Common myeloid progenitor, CD34-positive (primary cell): ENCODE results near the gene CDK14.
"Not testable (repeated sequence)": the region's sequence is repeated elsewhere in the genome, so short reads cannot be mapped to it uniquely, and the experiment has no call there.

ENCODE experiments used
- CTCF ChIA-PET: fragments of 350-600 bp; sonication (Branson Sonifier 250); formaldehyde crosslinking; loops from one replicate; lab custom pipeline; 2021; ENCODE audit warnings: antibody characterized with exemption; lab: Charles Lee
- POLR2A ChIA-PET: fragments of 350-600 bp; sonication (Branson Sonifier 250); formaldehyde crosslinking; loops from one replicate; lab custom pipeline; 2021; ENCODE audit warnings: antibody characterized with exemption; lab: Charles Lee
- DNase-seq, 3 donors: peaks; one replicate each; pipeline versions ENCODE4 v3.0.0 to v3.0.0-alpha.2; 2013
- H3K27ac ChIP-seq, 2 experiments: 1 replicate in 1 of 2; 2 replicates in 1 of 2; pipeline ENCODE4 v1.7.0; 2013; ENCODE audit warnings: inconsistent platforms in 2 of 2, low read length in 2 of 2, mild to moderate bottlenecking in 2 of 2, low read depth in 1 of 2, moderate library complexity in 1 of 2; ENCODE audit not compliant: severe bottlenecking in 2 of 2, insufficient read depth in 1 of 2, poor library complexity in 1 of 2
- H3K27me3 ChIP-seq, 5 experiments: replicated peaks in 2 of 5; 1 replicate in 3 of 5; 2 replicates in 2 of 5; pipeline versions ENCODE4 v1.6.1 to v1.7.0; 2013; ENCODE audit warnings: low read length in 4 of 5, mild to moderate bottlenecking in 2 of 5, moderate library complexity in 2 of 5, inconsistent platforms in 1 of 5; ENCODE audit not compliant: insufficient read depth in 5 of 5, control insufficient read depth in 4 of 5
- H3K36me3 ChIP-seq, 4 experiments: 1 replicate in 2 of 4; 2 replicates in 2 of 4; pipeline versions ENCODE4 v1.6.1 to v1.7.0; 2013; ENCODE audit warnings: low read length in 3 of 4, control low read depth in 1 of 4, mild to moderate bottlenecking in 1 of 4; ENCODE audit not compliant: control insufficient read depth in 4 of 4, insufficient read depth in 4 of 4
- H3K4me1 ChIP-seq, 4 experiments: 1 replicate in 3 of 4; 2 replicates in 1 of 4; pipeline versions ENCODE4 v1.6.1 to v1.7.1; 2013; ENCODE audit warnings: low read length in 3 of 4, mild to moderate bottlenecking in 3 of 4, control low read depth in 1 of 4, inconsistent platforms in 1 of 4, moderate library complexity in 1 of 4; ENCODE audit not compliant: control insufficient read depth in 4 of 4, insufficient read depth in 4 of 4; ENCODE audit errors: control extremely low read depth in 1 of 4
- H3K4me3 ChIP-seq, 7 experiments: 1 replicate in 4 of 7; 2 replicates in 3 of 7; pipeline versions ENCODE4 v1.5.1 to v1.7.0; 2013; ENCODE audit warnings: mild to moderate bottlenecking in 7 of 7, low read length in 6 of 7, moderate library complexity in 6 of 7, inconsistent platforms in 2 of 7, low read depth in 2 of 7, control low read depth in 1 of 7; ENCODE audit not compliant: insufficient read depth in 4 of 7, control insufficient read depth in 1 of 7; ENCODE audit errors: extremely low read depth in 1 of 7
- H3K9me3 ChIP-seq, 5 experiments: 1 replicate in 4 of 5; 2 replicates in 1 of 5; pipeline versions ENCODE4 v1.6.1 to v1.7.1; 2013; ENCODE audit warnings: low read length in 4 of 5, mild to moderate bottlenecking in 2 of 5, inconsistent platforms in 1 of 5, low read depth in 1 of 5, moderate library complexity in 1 of 5; ENCODE audit not compliant: control insufficient read depth in 4 of 5, insufficient read depth in 2 of 5; ENCODE audit errors: control extremely low read depth in 1 of 5
- WGBS: methylation state at CpG from one replicate; pipeline ENCODE4 v1.1.5; 2013; ENCODE audit not compliant: insufficient coverage; 5-methylcytosine and 5-hydroxymethylcytosine counted together

CDK14 gene

DNA sequence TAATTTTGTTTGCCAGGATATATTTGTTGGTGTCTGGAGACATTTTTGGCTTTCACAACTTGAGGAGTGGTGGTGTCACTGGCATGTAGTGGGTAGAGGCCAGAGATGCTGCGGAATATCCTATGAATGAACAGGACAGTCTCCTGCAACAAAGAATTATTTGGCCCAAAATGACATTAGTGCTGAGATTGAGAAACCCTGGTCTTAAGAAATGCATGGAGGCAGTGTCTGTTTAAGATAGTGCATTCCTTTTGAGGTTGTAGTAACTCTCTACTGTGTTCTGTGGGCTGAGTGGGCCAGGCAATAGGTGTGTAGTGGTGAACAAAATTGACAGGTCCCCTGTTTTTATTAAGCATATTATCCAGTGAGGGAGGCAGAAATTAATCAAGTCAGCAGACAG lies 165.5 kb downstream of the CDK14 start:
- no peak for DNase-seq
- CTCF ChIA-PET = no interaction called here
- WGBS = 100% methylated on average over 1 of the region's 1 CpG
- POLR2A ChIA-PET = no interaction called here
- no peaks in the 10 kb centered on the region for H3K27me3 ChIP-seq
- no peak overlapping the region for H3K27ac ChIP-seq
- no peak overlapping the region for H3K4me3 ChIP-seq
- H3K36me3 ChIP-seq = no peaks in the 10 kb centered on the region
- no peaks in the 10 kb centered on the region for H3K9me3 ChIP-seq
- H3K4me1 ChIP-seq = no peaks in the 10 kb centered on the region

GRCh38 chr7:90763108-90763507 lies 167.0 kb downstream of the CDK14 start:
- Histone ChIP-seq H3K4me3 (no peak overlapping the region), H3K9me3 (no peaks in the 10 kb centered on the region), H3K27ac (no peak overlapping the region), H3K4me1 (no peaks in the 10 kb centered on the region), H3K36me3 (no peaks in the 10 kb centered on the region), H3K27me3 (no peaks in the 10 kb centered on the region)
- POLR2A ChIA-PET = no interaction called here
- no peak for DNase-seq
- CTCF ChIA-PET = no interaction called here
- 97% methylated on average over 5 of the region's 6 CpGs for WGBS

DNA sequence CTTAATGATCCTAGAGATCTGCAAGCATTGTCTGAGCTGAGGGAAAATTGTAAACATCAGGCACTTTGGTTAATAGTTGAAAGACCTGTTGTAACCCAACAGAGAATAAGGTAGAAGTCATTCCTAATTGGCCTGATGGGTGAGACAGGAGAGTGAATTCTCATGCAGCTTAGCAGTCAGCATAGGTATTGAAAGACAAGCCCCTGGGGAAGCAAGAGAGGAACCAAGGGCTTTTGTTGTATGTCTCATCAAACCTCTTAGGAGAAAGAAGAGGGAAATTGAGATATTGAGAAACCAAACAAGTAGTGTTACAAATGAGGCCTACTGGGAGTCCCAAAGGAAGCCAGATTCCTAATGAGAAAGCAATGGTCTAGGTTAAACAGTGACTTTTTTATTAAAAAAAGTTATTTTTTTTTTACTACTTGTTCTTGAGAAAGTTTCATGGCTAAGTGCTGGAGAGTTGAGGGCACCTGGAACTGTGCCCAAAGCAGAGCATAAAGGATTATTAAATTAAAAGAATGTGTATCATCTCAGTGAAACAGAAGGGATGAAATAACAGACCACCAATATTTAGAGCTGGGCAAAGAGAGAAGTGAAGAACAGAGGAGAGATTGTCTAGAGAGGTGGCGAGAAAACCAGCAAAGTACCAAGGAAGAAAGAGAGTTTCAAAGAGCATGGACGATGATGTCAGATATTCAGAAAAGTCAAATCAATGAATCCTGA lies 168.9 kb downstream of the CDK14 start:
- ChIA-PET POLR2A (no interaction called here), CTCF (no interaction called here)
- H3K27me3 ChIP-seq = no peaks in the 10 kb centered on the region
- H3K4me1 ChIP-seq = no peaks in the 10 kb centered on the region
- no peaks in the 10 kb centered on the region for H3K36me3 ChIP-seq
- H3K9me3 ChIP-seq = peaks cover 0 to 2% (median 0%) of the 10 kb centered on the region in 5 experiments
- H3K27ac ChIP-seq = no peak overlapping the region
- no peak for DNase-seq
- WGBS = 100% methylated on average over 1 of the region's 2 CpGs
- H3K4me3 ChIP-seq = no peak overlapping the region

GRCh38 chr7:90766814-90767564 lies 170.9 kb downstream of the CDK14 start:
- ChIA-PET POLR2A (interaction anchor here (0.6 kb wide), 1 partner anchor 158 kb away, joined by 3 read pairs; no protein-coding TSS in a partner anchor), CTCF (no interaction called here)
- no peaks in the 10 kb centered on the region for H3K27me3 ChIP-seq
- H3K36me3 ChIP-seq = no peaks in the 10 kb centered on the region
- no peak for DNase-seq
- peaks cover 0 to 11% (median 7%) of the 10 kb centered on the region in 5 experiments for H3K9me3 ChIP-seq
- 95% methylated on average over 6 of the region's 7 CpGs for WGBS
- H3K4me3 ChIP-seq = no peak overlapping the region
- H3K27ac ChIP-seq = no peak overlapping the region
- no peaks in the 10 kb centered on the region for H3K4me1 ChIP-seq

GRCh38 chr7:90768301-90768700 lies 172.2 kb downstream of the CDK14 start:
- Histone ChIP-seq H3K4me3 (no peak overlapping the region), H3K36me3 (no peaks in the 10 kb centered on the region), H3K9me3 (peaks cover 3 to 15% (median 11%) of the 10 kb centered on the region in 5 experiments), H3K27ac (no peak overlapping the region), H3K4me1 (no peaks in the 10 kb centered on the region), H3K27me3 (no peaks in the 10 kb centered on the region)
- CTCF ChIA-PET = no interaction called here
- 93% methylated on average over 3 of the region's 6 CpGs for WGBS
- no peak for DNase-seq
- POLR2A ChIA-PET = no interaction called here

DNA sequence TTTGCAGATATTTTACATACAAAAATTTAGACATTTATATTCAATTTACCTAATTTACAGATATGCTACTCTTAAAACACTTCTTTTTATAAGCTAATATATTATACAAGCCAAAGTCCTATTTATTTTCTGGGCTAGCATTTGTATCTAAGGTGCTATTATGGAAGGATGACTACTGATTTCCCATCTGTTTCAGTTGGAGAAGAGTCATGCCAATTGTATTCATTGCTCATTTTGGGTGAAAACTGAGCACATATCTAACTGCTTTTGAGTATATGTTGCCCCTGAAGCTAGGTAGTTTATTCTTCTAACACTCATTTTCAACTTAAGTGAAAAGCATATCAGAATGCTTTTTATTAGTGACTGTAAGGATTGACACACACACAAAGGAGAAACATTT lies 172.9 kb downstream of the CDK14 start:
- CTCF ChIA-PET = no interaction called here
- H3K4me3 ChIP-seq = no peak overlapping the region

GRCh38 chr7:90769566-90769965 lies 173.4 kb downstream of the CDK14 start:
- H3K36me3 ChIP-seq, H3K27me3 ChIP-seq, POLR2A ChIA-PET, DNase-seq, CTCF ChIA-PET, H3K27ac ChIP-seq, H3K4me1 ChIP-seq, H3K4me3 ChIP-seq: not testable (repeated sequence)
- H3K9me3 ChIP-seq = peaks cover 3 to 15% (median 11%) of the 10 kb centered on the region in 5 experiments
- 100% methylated on average over 3 of the region's 5 CpGs for WGBS

More for the DNA sequence above, 172.9 kb downstream of the CDK14 start:
- Histone ChIP-seq H3K9me3 (peaks cover 3 to 15% (median 11%) of the 10 kb centered on the region in 5 experiments), H3K36me3 (no peaks in the 10 kb centered on the region), H3K27me3 (no peaks in the 10 kb centered on the region), H3K27ac (no peak overlapping the region), H3K4me1 (no peaks in the 10 kb centered on the region)
- POLR2A ChIA-PET = no interaction called here
- DNase-seq = no peak
